HG03108 (cell line): ENCODE data around the gene TTLL10.

Experiments used
- ATAC-seq: cut with Tn5 transposase; IDR thresholded peaks from one replicate; pipeline ENCODE4 v1.9.1; 2021; ENCODE audit warnings: moderate library complexity; ENCODE audit not compliant: unreplicated experiment

TTLL10 gene

GRCh38 chr1:1217621-1218523 is 44.2 kb downstream of the TTLL10 start:
- ATAC-seq: no peak

- ATAC-seq: no peak
These were observed 45.0 kb downstream of the TTLL10 start for GRCh38 chr1:1218524-1219200.

DNA sequence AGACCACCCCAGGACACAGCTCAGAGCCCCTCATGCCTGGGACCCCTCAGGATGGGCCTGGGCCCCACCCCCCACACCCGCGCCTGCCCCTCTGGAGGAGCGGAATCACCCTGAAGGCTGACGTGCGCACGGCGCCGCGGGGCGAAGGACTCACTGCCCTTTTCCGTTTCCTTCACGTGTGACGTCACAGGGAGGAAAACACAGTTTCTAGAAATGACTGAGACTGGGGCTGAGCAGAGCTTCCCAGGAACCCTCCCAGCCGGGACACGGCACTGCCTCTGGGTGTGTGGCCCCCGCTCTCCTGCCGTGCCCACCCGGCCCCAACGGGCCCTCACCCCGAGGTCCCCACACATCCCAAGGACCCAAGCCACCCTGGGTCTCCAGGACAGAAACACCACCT is 45.7 kb downstream of the TTLL10 start:
- no peak for ATAC-seq

DNA sequence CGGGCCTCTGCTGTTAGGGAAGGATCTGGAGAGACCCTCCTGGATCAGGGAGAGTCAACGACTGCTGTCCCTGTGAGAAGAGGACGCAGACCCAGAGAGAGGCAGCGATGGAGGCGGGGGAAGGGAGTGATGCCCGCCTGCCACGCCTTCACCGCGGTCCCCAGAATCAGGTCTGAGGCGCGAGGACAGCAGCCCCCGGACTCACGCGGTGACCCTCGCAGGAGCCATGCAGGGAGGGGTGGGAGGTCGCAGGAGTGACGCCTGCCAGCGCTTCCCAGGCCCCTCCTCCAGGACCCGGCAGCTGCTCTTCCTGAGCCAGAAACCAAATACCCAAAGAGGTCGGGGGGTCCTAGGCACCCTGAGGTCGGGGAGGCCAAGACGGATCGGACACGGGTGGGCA is 46.5 kb downstream of the TTLL10 start:
- no peak for ATAC-seq

DNA sequence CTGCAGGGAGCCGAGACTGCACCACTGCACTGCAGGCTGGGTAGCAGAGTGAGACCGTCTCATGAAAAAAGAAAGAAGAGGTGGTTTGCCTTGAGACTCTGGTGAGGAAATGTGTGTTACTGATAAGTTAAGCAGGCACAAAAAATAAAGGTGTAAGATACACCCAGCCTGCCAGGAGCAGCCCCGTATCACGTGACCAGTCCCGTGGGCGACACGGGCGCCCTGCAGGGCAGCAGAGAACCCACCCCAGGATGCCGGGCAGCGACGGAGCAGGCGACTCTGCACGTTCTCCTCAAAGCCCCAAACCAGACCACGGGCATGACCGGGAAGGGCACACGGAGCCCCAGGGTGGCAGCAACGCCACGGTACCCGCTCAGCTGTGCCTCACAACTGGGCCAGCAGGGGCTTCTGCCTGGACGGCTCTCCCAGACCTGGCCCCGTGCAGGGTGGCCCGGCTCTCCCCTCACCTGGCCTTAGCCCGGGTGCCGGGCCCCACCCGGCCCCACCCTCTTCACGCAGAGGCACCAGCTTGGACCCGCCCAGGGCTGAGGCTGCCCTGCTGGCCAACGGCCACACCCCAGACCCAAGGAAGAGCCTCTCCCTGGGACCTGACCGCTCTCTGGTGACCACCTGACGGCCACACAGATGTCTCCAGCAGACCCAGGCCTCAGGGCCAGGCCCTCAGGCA is 48.4 kb downstream of the TTLL10 start:
- no peak for ATAC-seq

DNA sequence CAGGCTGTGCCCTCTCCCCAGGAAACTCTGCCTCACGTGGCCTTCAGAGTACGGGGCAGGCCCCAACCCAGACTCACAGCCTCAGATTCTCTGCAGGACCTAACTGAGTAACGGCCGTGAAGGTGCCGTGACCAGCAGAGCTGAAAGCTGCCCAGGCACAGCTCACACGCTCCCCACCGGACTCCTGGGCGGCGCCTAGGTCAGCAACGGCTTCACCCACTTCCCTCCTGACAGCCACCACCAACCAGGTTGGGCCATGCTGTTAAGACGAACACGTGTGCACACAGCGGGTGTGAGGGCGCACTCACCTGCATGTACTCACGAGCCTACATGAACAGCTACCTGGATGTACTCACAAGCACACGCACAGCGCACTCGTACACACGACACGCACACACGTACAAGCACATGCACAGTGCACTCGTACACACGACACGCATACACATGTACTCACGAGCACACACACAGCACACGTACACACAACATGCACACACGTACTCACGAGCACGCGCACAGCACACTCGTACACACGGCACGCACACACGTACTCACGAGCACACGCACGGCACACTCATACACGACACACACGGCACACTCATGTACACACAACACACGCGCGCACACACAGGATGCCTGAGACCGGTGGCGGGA is 49.0 kb downstream of the TTLL10 start:
- no peak for ATAC-seq

DNA sequence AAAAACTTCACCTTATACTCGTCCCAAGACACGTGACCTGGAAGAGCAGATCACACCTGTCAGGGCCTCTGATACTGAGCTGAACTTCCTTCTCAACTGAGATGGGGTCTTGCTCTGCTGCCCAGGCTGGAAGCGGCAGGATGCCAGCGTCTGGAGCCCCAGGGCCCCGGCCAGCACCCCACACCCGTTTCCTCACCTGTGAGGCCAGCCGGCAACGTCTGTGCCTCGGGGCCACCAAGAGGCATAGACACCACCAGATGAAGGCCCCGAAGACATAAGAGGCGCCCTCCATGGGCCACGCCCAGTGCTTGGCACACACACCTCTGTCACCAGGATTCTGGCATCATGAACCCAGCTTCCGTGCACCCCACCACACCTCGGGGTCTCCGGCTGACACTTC is 49.6 kb downstream of the TTLL10 start:
- ATAC-seq: no peak

- no peak for ATAC-seq
These were observed 50.2 kb downstream of the TTLL10 start for GRCh38 chr1:1223891-1224290.

GRCh38 chr1:1225238-1225845 is 51.7 kb downstream of the TTLL10 start:
- no peak for ATAC-seq

- no peak for ATAC-seq
These were observed 52.2 kb downstream of the TTLL10 start for GRCh38 chr1:1225913-1226312.

DNA sequence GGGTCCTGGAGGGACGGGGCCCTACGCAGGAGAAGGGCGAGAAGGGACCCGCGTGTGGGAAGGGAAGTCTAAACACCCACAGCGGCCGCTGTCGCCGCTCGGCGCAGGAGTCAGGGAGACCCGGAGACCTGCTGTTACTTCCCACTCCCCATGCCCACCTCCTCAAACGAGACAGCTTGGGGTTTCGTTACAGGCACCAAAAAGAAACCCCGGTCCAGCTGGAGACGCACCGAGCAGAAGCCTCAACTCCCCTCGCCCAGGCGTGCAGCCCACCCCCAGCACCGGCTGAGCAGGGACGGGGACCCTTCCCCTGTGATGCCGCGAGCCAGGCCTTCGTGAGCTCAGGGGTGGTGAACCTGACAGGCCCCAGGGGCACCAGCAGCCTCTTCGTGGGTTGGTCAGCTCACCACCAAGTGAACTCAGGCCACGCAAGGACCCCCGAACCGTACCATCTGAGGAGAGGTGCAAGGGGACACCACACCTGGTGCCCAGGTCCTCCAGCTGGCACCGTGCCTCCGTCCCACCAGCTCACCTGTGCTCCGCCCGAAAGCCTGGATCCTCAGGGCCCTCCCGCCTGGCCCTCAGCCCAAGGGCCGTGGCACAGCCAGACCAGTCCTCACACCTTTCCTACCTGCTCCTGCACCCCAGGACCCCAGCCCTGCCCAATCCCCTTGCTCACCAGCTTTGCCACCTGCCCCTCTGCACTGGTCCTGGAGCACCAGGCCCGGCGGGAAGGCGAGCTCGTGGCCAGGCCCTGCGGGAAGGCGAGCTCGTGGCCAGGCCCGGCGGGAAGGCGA is 53.1 kb downstream of the TTLL10 start:
- ATAC-seq: no peak

DNA sequence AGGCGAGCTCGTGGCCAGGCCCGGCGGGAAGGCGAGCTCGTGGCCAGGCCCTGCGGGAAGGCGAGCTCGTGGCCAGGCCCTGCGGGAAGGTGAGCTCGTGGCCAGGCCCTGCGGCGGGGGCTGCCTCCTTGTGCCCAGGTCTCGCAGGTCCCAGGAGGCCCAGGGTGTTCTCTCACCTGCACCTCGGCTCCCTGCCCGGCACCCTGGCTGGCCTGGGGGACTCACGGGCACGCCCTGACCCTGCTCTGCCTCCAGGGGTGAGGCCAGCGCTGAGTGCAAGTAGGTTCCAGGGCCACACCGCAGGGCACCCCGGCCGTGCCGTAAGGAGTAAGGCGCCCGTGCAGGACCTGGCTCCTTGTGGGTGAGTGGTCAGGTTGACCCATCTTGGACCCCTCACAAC is 53.7 kb downstream of the TTLL10 start:
- ATAC-seq: no peak

GRCh38 chr1:1228187-1228586 is 54.5 kb downstream of the TTLL10 start:
- no peak for ATAC-seq

DNA sequence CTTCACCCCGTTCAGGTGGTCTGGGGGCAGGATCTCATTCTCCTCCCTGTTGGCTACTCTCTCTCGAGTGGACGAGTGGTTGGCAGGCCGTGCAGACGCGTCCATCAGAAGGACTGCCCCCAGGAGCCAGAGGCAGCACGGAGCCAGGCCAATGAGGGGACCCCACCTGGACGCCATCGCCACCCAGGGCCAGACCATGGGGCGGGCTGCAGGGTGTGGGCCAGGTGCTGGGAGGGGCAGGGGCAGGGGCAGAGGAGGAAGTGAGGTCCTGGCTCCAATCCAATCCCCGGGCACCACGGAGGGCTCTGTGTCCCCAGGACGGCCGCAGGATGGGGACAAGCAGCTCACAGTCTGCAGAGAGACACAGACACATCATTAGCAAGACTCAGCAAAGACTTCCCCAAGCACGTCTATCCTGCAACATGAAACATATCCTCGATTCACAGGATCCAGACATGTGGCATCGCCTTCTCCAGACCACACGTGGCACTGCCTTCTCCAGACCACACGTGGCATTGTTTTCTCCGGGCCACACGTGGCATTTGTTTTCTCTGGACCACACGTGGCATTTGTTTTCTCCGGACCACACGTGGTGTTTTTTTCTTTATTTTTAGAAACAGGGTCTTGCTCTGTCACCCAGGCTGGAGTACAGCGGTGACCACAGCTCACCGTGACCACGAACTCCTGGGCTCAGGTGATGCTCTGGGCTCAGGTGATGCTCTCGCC is 55.1 kb downstream of the TTLL10 start:
- no peak for ATAC-seq

DNA sequence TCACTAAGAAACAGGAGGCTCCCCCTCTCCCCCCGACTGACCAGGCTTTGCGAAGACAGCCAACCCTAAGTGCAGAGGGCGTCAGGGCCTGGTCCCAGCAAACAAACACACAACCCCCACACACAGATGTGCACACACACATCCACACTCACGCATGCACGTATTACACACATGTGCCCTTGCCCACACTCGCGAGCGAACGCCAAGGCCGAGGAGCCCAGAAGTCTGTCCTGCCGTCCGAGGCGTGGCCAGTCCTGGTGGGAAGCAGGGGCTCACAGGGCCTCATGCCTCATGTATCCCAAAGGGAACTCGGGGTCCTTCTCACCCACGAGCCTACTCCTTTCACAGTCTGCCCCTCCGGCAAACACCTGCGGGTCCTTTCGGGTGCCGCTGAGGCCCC is 56.1 kb downstream of the TTLL10 start:
- no peak for ATAC-seq

DNA sequence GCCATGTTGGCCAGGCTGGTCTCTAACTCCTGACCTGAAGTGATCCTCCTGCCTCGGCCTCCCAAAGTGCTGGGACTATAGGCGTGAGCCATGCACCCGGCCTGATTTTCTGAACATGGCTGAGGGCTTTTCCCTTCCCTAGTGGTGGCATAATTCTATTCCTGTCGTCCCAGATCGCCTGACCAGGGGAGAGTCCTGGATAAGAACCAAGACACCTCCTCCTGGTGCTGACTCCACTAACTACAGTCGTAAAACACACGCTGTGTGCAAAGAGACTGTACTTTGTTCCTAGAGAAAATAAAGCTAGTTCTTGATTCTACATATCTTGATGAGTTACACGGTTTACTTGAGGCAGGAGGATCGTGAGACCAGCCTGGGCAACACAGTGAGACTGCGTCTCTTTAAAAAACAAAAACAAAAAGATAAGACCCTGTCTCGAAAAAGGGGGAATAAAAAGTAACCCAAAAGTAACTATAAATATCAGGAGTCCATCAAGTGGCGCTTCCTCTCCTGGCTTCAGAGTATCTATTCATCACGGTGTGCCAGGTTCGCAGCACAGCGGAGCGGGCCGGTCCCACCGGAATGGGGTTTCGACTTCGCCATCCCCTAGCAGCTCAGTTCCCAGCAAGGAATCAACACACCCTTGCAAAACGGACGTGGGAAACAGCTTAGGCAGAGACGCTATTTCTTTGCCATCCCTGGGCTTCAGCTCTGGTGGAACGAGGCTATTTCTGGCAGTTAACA is 57.1 kb downstream of the TTLL10 start:
- no peak for ATAC-seq

DNA sequence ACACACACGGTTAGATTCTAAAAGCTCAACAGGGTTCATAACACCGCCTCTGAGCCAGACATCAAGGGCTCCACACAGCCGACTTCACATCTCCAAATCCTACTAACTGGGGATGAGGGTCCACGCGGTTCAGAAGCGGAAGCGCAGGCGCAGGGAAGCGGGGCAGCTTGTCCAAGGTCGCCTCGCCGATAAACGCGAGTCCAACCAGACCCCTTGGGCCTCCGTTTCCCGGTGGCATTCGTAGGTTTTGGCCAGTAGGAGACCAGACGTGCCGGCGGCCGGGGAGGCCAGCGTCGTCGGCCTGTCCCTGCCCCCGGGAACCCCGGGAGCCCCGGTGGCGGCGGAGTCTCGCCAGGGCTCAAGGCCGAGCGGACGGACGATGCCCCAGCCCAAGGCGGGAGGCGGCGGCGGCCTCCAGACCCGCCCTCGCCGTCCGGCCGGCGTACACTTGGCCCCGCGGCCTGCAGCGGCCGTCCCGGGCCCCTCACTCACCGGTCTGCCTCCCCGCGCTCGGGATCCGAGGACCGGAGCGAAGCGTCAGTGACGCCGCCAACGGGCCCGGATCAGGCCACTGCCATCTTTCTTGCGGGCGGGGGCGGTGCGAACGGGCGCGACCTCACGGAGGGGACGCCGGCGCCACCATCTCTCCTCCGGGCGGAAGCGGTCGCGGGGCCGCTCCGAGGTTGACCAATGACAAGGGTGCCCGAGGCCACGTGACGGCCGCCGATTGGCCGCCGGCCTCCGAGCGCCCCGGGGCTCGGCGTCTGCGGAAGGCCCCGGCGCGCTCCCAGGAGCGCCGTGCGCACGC is 57.9 kb downstream of the TTLL10 start, which contains the start of gene SDF4:
Gene SDF4 (minus strand): TSS at position 602 of the 808 bp plus-strand sequence. CDS start 3,229 bp downstream, outside the sequence.
- peak; percentile 86 for ATAC-seq
